Esophagus squamous epithelium (tissue), 5 donors: ENCODE data around the gene RUNX1. TPM values are rescaled to one million over a fixed set of nuclear protein-coding genes. Genes with fewer than 3 reads are reported as not detected.

Experiments
- DNase-seq: peaks from one replicate; lab custom pipeline; 2025; lab: John Stamatoyannopoulos, UW
- H3K27ac ChIP-seq, 4 donors: fragments of 200-600 bp; sonication (generic); one replicate each; pipeline ENCODE4 v1.5.1; 2016 to 2019; ENCODE audit warnings: mild to moderate bottlenecking in 1 of 4
- H3K27me3 ChIP-seq, 4 donors: fragments of 200-600 bp; sonication (generic); 1 replicate in 3 of 4; 2 replicates in 1 of 4; pipeline versions ENCODE4 v1.5.1 to v1.6.0; 2017 to 2021; ENCODE audit warnings: antibody characterized with exemption in 1 of 4
- H3K36me3 ChIP-seq, 3 donors: fragments of 200-600 bp; sonication (generic); one replicate each; pipeline ENCODE4 v1.5.1; 2016 to 2019
- H3K4me1 ChIP-seq, 3 donors: fragments of 200-600 bp; sonication (generic); one replicate each; pipeline ENCODE4 v1.5.1; 2017 to 2019
- H3K4me3 ChIP-seq, 4 donors: fragments of 200-600 bp; sonication (generic); 1 replicate in 3 of 4; 2 replicates in 1 of 4; pipeline ENCODE4 v1.5.1; 2016 to 2019; ENCODE audit warnings: mild to moderate bottlenecking in 2 of 4, moderate library complexity in 1 of 4
- H3K9me3 ChIP-seq, 3 donors: fragments of 200-600 bp; sonication (generic); one replicate each; pipeline ENCODE4 v1.5.1; 2016 to 2019
- CTCF ChIP-seq, 6 experiments: fragments of 450-650 bp in 4 of 6; fragments of 200-600 bp in 2 of 6; sonication (generic) in 2 of 6; IDR thresholded peaks; one replicate each; pipeline ENCODE4 v1.5.1; 2016 to 2019; ENCODE audit warnings: antibody characterized with exemption in 6 of 6, mild to moderate bottlenecking in 4 of 6, moderate library complexity in 4 of 6
- POLR2A ChIP-seq, 4 donors: fragments of 450-650 bp; IDR thresholded peaks; one replicate each; pipeline ENCODE4 v1.6.1; 2017; ENCODE audit warnings: antibody characterized with exemption in 4 of 4, mild to moderate bottlenecking in 4 of 4, moderate library complexity in 3 of 4
- WGBS, 2 donors: methylation state at CpG; one replicate each; pipeline ENCODE4 v1.1.5; 2018; 5-methylcytosine and 5-hydroxymethylcytosine counted together
- intact Hi-C: fragments of 100-400 bp; cut with DNase I; formaldehyde crosslinking; loops from one replicate; pipeline ENCODE4 v1.15.0; 2022
- total RNA-seq, 4 donors: library from RNA; depleted of rRNA; stranded (reverse); fragments of >200 nt; gene quantifications; one replicate each; pipeline ENCODE4 v1.1.0, GENCODE V29; 2016
- donor health status: DM: yes; HTN: yes; CAD: no.

Gene RUNX1
- total RNA-seq, 4 donors from 2014 or later: 8.2 to 25.4 (median 18.3) TPM

- intact Hi-C loops: no loop called here
- no peak for DNase-seq
- Histone ChIP-seq H3K27ac (peak overlapping the region; percentile 59 to 85 (median 78)), H3K27me3 (no peaks in the 10 kb centered on the region), H3K9me3 (no peaks in the 10 kb centered on the region), H3K36me3 (peaks cover 0 to 16% (median 0%) of the 10 kb centered on the region in 3 donors), H3K4me3 (peak overlapping the region in 1 of 4 donors; percentile 6), H3K4me1 (peaks cover 15 to 66% (median 34%) of the 10 kb centered on the region in 3 donors)
- no peak for TF ChIP-seq POLR2A (IDR thresholded peaks at IDR 0.05)
- no peak for TF ChIP-seq CTCF (IDR thresholded peaks at IDR 0.05)
- WGBS, 2 donors: 43 to 56% methylated on average over 8 to 10 of the region's 10 CpGs
Observed at GRCh38 chr21:34877485-34878128, 171.5 kb downstream of the RUNX1 start.

GRCh38 chr21:34875830-34876229 is 173.3 kb downstream of the RUNX1 start:
- Histone ChIP-seq H3K27ac (peak overlapping the region in 3 of 4 donors; percentile 56 to 72 (median 68)), H3K36me3 (peaks cover 0 to 33% (median 5%) of the 10 kb centered on the region in 3 donors)
- WGBS, 2 donors: 70 to 86% methylated on average over 6 of the region's 6 CpGs

GRCh38 chr21:34874684-34875513 is 174.2 kb downstream of the RUNX1 start:
- H3K4me1 ChIP-seq: peaks cover 15 to 58% (median 33%) of the 10 kb centered on the region in 3 donors
- WGBS, 2 donors: 30 to 31% methylated on average over 8 of the region's 8 CpGs

More at GRCh38 chr21:34875830-34876229, 173.3 kb downstream of the RUNX1 start:
- peaks cover 15 to 50% (median 31%) of the 10 kb centered on the region in 3 donors for H3K4me1 ChIP-seq
- no peaks in the 10 kb centered on the region for H3K9me3 ChIP-seq
- TF ChIP-seq CTCF (IDR thresholded peaks at IDR 0.05) (no peak), POLR2A (IDR thresholded peaks at IDR 0.05) (no peak)
- H3K27me3 ChIP-seq: no peaks in the 10 kb centered on the region
- DNase-seq: no peak
- H3K4me3 ChIP-seq: no peak overlapping the region
- intact Hi-C loops: no loop called here

GRCh38 chr21:34871026-34871908 is 177.8 kb downstream of the RUNX1 start:
- H3K4me1 ChIP-seq: peaks cover 6 to 54% (median 23%) of the 10 kb centered on the region in 3 donors
- peaks cover 5 to 77% (median 5%) of the 10 kb centered on the region in 3 donors for H3K36me3 ChIP-seq
- TF ChIP-seq CTCF (IDR thresholded peaks at IDR 0.05) (no peak), POLR2A (IDR thresholded peaks at IDR 0.05) (no peak)
- H3K4me3 ChIP-seq: no peak overlapping the region
- H3K27ac ChIP-seq: no peak overlapping the region
- 85 to 87% methylated on average over 15 to 18 of the region's 18 CpGs for WGBS, 2 donors
- H3K27me3 ChIP-seq: no peaks in the 10 kb centered on the region
- intact Hi-C loops: no loop called here
- no peak for DNase-seq
- H3K9me3 ChIP-seq: no peaks in the 10 kb centered on the region

More at GRCh38 chr21:34874684-34875513, 174.2 kb downstream of the RUNX1 start:
- no peak for TF ChIP-seq CTCF (IDR thresholded peaks at IDR 0.05)
- TF ChIP-seq POLR2A (IDR thresholded peaks at IDR 0.05): no peak
- no peak for DNase-seq
- intact Hi-C loops: no loop called here
- H3K27me3 ChIP-seq: no peaks in the 10 kb centered on the region
- no peak overlapping the region for H3K4me3 ChIP-seq
- H3K36me3 ChIP-seq: peaks cover 0 to 43% (median 5%) of the 10 kb centered on the region in 3 donors
- H3K27ac ChIP-seq: peak overlapping the region; percentile 34 to 72 (median 62)
- no peaks in the 10 kb centered on the region for H3K9me3 ChIP-seq
